GM13977 (cell line): ENCODE results near the gene SLAIN2.

Experiments used
- DNase-seq: peaks from one replicate; pipeline ENCODE4 v3.0.0; 2012; ENCODE audit warnings: low spot score
- CTCF ChIP-seq: IDR thresholded peaks from 2 replicates; pipeline ENCODE4 v1.5.1; 2012; ENCODE audit warnings: mild to moderate bottlenecking, control low read depth; ENCODE audit not compliant: insufficient read depth; ENCODE audit errors: extremely low read depth, missing control alignments
- in situ Hi-C: fragments of 300-500 bp; cut with MboI; formaldehyde crosslinking; loops from one replicate; pipeline ENCODE4 v1.12.0; 2022; ENCODE audit warnings: low sequenced_read_pairs, low pct_unique_long_range_greater_than_20kb, mixed read lengths, inconsistent platforms; ENCODE audit not compliant: unreplicated experiment

SLAIN2 gene

GRCh38 chr4:48321312-48321711 is 20.0 kb upstream of the SLAIN2 start:
- in situ Hi-C loops: no loop called here
- no peak for DNase-seq
- no peak for TF ChIP-seq CTCF

GRCh38 chr4:48322063-48322462 is 19.3 kb upstream of the SLAIN2 start:
- no peak for TF ChIP-seq CTCF
- no peak for DNase-seq
- in situ Hi-C loops: no loop called here

GRCh38 chr4:48324281-48324680 is 17.0 kb upstream of the SLAIN2 start:
- no peak for TF ChIP-seq CTCF
- in situ Hi-C loops: no loop called here
- DNase-seq: no peak

GRCh38 chr4:48329193-48329592 is 12.1 kb upstream of the SLAIN2 start:
- in situ Hi-C loops: no loop called here
- TF ChIP-seq CTCF: no peak
- DNase-seq: no peak

GRCh38 chr4:48329976-48330375 is 11.4 kb upstream of the SLAIN2 start:
- in situ Hi-C loops: no loop called here
- no peak for DNase-seq
- no peak for TF ChIP-seq CTCF

GRCh38 chr4:48331577-48332330 is 9.6 kb upstream of the SLAIN2 start:
- in situ Hi-C loops: no loop called here
- TF ChIP-seq CTCF: no peak
- no peak for DNase-seq
